HepG2 (cell line): ENCODE results near the gene FAM169A. TPM values are rescaled to one million over a fixed set of nuclear protein-coding genes. Genes with fewer than 3 reads are reported as not detected.
A peak's percentile ranks its signal among the peaks of the same experiment; 100 is the strongest.

ENCODE experiments used
- FOXA3 ChIP-seq: IDR thresholded peaks from 2 replicates; pipeline ENCODE4 v1.6.1; 2016; ENCODE audit warnings: missing genetic modification reagents, missing compliant biosample characterization
- FOXP1 ChIP-seq, 2 experiments: fragments of 450-650 bp in 1 of 2; IDR thresholded peaks; 2 replicates each; pipeline ENCODE4 v1.6.1; 2017 to 2018; ENCODE audit warnings: antibody characterized with exemption in 1 of 2
- HDAC2 ChIP-seq: sonication (generic); formaldehyde crosslinking; IDR thresholded peaks from 2 replicates; pipeline ENCODE4 v1.4.0; 2020; ENCODE audit warnings: missing genetic modification reagents
- HOXA5 ChIP-seq: sonication (generic); formaldehyde crosslinking; IDR thresholded peaks from 2 replicates; pipeline ENCODE4 v1.4.0; 2020; ENCODE audit warnings: missing genetic modification reagents
- KDM1A ChIP-seq: IDR thresholded peaks from 2 replicates; pipeline ENCODE4 v1.6.1; 2016; ENCODE audit warnings: missing compliant biosample characterization
- MTA1 ChIP-seq: sonication (generic); formaldehyde crosslinking; IDR thresholded peaks from 2 replicates; pipeline ENCODE4 v1.4.0; 2020; ENCODE audit warnings: missing genetic modification reagents, mild to moderate bottlenecking, borderline replicate concordance
- MTF1 ChIP-seq: sonication (generic); formaldehyde crosslinking; IDR thresholded peaks from 2 replicates; pipeline ENCODE4 v1.5.0; 2020; ENCODE audit warnings: missing genetic modification reagents
- MYC ChIP-seq: sonication (generic); formaldehyde crosslinking; IDR thresholded peaks from 2 replicates; pipeline ENCODE4 v1.9.0; 2021; ENCODE audit warnings: missing genetic modification reagents, borderline replicate concordance
- SP5 ChIP-seq: IDR thresholded peaks from 2 replicates; pipeline ENCODE4 v1.6.1; 2016; ENCODE audit warnings: low read depth, borderline replicate concordance
- THAP11 ChIP-seq: IDR thresholded peaks from 2 replicates; pipeline ENCODE4 v1.6.1; 2016; ENCODE audit warnings: missing biosample characterization, missing genetic modification reagents
- ZNF354B ChIP-seq: sonication (generic); formaldehyde crosslinking; IDR thresholded peaks from 2 replicates; pipeline ENCODE4 v1.8.0; 2022; ENCODE audit warnings: mild to moderate bottlenecking, missing genetic modification reagents
- ZNF382 ChIP-seq: sonication (generic); formaldehyde crosslinking; IDR thresholded peaks from 2 replicates; pipeline ENCODE4 v1.5.0; 2020; ENCODE audit warnings: missing genetic modification reagents, mild to moderate bottlenecking, borderline replicate concordance
- ZNF589 ChIP-seq: sonication (generic); formaldehyde crosslinking; conservative IDR thresholded peaks from 2 replicates; pipeline ENCODE4 v1.8.0; 2022; ENCODE audit warnings: mild to moderate bottlenecking, moderate library complexity, missing genetic modification reagents
- ZNF703 ChIP-seq: sonication (generic); formaldehyde crosslinking; IDR thresholded peaks from 2 replicates; pipeline ENCODE4 v1.5.1; 2020; ENCODE audit warnings: missing genetic modification reagents, mild to moderate bottlenecking, moderate library complexity, borderline replicate concordance
- ZSCAN20 ChIP-seq: sonication (generic); formaldehyde crosslinking; IDR thresholded peaks from 2 replicates; pipeline ENCODE4 v1.4.0; 2020; ENCODE audit warnings: missing genetic modification reagents, mild to moderate bottlenecking, borderline replicate concordance
- polyA plus RNA-seq, 8 experiments: library from polyadenylated mRNA; depleted of rRNA in 3 of 8; stranded (reverse) in 7 of 8; unstranded in 1 of 8; fragments of >200 nt; fragmentation: Illumina TruSeq in 4 of 8; extraction: Trizol in 4 of 8; gene quantifications; 2 replicates each; pipeline versions ENCODE4 v1.2.1 to v1.2.3, GENCODE V29; 2011 to 2016; ENCODE audit warnings: low read depth in 4 of 8, missing spikeins in 1 of 8, mixed read lengths in 1 of 8; ENCODE audit not compliant: insufficient read depth in 1 of 8
- total RNA-seq, 5 experiments: library from RNA; depleted of rRNA; stranded (reverse); fragments of >200 nt; fragmentation: Illumina TruSeq; extraction: Trizol; gene quantifications; 2 replicates each; pipeline ENCODE4 v1.2.3, GENCODE V29; 2016; ENCODE audit warnings: low read depth in 1 of 5
- TF ChIP-seq, protein P1 (sequence below), 2 experiments: IDR thresholded peaks; 2 replicates each; pipeline ENCODE4 v1.6.1; 2011 to 2012; ENCODE audit warnings: low read length in 2 of 2, borderline replicate concordance in 1 of 2, low read depth in 1 of 2, mild to moderate bottlenecking in 1 of 2, moderate library complexity in 1 of 2
- TF ChIP-seq, protein P2 (sequence below): IDR thresholded peaks from 2 replicates; pipeline ENCODE4 v1.6.1; 2012; ENCODE audit warnings: inconsistent platforms
- TF ChIP-seq, protein P3 (sequence below): sonication (generic); formaldehyde crosslinking; IDR thresholded peaks from one replicate; pipeline ENCODE4 v1.5.1; 2020; ENCODE audit warnings: mild to moderate bottlenecking, missing genetic modification reagents; ENCODE audit errors: not compliant biosample characterization

The FAM169A gene
- total and polyA plus RNA-seq, 2 of the 13 experiments (the other 11 are each of a cell fraction or from before 2014, with no cell fraction given): 21.1 to 110 TPM

DNA sequence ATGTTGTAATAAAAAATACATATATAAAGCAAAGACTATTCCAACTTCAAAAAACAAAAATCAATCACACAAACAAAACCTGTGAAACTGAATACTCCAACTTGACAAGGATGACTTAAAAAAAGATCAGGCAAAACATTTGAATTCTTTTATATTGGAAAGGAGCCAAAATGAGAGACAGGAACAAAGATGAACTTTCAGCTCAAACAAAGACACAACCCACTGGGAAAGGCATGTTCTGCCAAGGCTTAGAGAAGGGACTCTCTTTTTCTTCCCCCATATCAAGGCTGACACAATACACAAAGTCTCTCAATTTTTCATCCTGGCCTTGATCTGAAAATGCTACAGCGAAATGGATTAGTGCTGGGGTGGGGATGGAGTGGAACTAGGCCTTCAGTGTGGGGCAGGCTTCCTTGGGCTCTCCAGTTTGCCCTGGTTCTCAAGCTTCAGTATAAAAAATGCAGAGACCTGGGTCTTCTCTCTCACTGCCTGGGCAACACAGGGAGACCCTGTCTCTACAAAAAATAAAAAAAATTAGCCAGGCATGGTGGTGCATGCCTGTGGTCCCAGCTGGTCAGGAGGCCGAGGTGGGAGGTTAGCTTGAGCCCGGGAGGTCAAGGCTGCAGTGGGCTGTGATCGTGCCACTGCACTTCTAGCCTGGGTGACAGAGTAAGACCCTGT, 11.6 kb upstream of the FAM169A start (continued):
- TF ChIP-seq HOXA5 (CRISPR knock-in tag) (no peak), FOXP1 (IDR thresholded peaks at IDR 0.05) (no peak), FOXP1 (CRISPR knock-in tag; IDR thresholded peaks at IDR 0.05) (peak; percentile 16; the same call in 1 of the 2 replicates), MTF1 (CRISPR knock-in tag) (no peak), ZNF703 (CRISPR knock-in tag) (no peak), MYC (CRISPR knock-in tag) (no peak), ZNF589 (CRISPR knock-in tag) (no peak), ZSCAN20 (no peak), SP5 (CRISPR knock-in tag) (no peak), MTA1 (CRISPR knock-in tag) (no peak), ZNF354B (CRISPR knock-in tag) (no peak), ZNF382 (CRISPR knock-in tag) (no peak), THAP11 (0 out of 2 replicates have a peak, but pooled peaks have one; percentile 17), KDM1A (CRISPR knock-in tag) (0 out of 2 replicates have a peak, but pooled peaks have one; percentile 13), HDAC2 (CRISPR knock-in tag) (peak; percentile 56; the same call in 1 of the 2 replicates), FOXA3 (CRISPR knock-in tag) (peak; percentile 75)
- TF ChIP-seq, protein P1, sequence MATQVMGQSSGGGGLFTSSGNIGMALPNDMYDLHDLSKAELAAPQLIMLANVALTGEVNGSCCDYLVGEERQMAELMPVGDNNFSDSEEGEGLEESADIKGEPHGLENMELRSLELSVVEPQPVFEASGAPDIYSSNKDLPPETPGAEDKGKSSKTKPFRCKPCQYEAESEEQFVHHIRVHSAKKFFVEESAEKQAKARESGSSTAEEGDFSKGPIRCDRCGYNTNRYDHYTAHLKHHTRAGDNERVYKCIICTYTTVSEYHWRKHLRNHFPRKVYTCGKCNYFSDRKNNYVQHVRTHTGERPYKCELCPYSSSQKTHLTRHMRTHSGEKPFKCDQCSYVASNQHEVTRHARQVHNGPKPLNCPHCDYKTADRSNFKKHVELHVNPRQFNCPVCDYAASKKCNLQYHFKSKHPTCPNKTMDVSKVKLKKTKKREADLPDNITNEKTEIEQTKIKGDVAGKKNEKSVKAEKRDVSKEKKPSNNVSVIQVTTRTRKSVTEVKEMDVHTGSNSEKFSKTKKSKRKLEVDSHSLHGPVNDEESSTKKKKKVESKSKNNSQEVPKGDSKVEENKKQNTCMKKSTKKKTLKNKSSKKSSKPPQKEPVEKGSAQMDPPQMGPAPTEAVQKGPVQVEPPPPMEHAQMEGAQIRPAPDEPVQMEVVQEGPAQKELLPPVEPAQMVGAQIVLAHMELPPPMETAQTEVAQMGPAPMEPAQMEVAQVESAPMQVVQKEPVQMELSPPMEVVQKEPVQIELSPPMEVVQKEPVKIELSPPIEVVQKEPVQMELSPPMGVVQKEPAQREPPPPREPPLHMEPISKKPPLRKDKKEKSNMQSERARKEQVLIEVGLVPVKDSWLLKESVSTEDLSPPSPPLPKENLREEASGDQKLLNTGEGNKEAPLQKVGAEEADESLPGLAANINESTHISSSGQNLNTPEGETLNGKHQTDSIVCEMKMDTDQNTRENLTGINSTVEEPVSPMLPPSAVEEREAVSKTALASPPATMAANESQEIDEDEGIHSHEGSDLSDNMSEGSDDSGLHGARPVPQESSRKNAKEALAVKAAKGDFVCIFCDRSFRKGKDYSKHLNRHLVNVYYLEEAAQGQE (IDR thresholded peaks at IDR 0.05; ENCODE audit: borderline replicate concordance in 1 of 2, low read depth in 1 of 2, low read length in 2 of 2): no peak
- TF ChIP-seq, protein P2, sequence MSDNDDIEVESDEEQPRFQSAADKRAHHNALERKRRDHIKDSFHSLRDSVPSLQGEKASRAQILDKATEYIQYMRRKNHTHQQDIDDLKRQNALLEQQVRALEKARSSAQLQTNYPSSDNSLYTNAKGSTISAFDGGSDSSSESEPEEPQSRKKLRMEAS: no peak; the same call in 1 of the 2 replicates
- TF ChIP-seq, protein P3, sequence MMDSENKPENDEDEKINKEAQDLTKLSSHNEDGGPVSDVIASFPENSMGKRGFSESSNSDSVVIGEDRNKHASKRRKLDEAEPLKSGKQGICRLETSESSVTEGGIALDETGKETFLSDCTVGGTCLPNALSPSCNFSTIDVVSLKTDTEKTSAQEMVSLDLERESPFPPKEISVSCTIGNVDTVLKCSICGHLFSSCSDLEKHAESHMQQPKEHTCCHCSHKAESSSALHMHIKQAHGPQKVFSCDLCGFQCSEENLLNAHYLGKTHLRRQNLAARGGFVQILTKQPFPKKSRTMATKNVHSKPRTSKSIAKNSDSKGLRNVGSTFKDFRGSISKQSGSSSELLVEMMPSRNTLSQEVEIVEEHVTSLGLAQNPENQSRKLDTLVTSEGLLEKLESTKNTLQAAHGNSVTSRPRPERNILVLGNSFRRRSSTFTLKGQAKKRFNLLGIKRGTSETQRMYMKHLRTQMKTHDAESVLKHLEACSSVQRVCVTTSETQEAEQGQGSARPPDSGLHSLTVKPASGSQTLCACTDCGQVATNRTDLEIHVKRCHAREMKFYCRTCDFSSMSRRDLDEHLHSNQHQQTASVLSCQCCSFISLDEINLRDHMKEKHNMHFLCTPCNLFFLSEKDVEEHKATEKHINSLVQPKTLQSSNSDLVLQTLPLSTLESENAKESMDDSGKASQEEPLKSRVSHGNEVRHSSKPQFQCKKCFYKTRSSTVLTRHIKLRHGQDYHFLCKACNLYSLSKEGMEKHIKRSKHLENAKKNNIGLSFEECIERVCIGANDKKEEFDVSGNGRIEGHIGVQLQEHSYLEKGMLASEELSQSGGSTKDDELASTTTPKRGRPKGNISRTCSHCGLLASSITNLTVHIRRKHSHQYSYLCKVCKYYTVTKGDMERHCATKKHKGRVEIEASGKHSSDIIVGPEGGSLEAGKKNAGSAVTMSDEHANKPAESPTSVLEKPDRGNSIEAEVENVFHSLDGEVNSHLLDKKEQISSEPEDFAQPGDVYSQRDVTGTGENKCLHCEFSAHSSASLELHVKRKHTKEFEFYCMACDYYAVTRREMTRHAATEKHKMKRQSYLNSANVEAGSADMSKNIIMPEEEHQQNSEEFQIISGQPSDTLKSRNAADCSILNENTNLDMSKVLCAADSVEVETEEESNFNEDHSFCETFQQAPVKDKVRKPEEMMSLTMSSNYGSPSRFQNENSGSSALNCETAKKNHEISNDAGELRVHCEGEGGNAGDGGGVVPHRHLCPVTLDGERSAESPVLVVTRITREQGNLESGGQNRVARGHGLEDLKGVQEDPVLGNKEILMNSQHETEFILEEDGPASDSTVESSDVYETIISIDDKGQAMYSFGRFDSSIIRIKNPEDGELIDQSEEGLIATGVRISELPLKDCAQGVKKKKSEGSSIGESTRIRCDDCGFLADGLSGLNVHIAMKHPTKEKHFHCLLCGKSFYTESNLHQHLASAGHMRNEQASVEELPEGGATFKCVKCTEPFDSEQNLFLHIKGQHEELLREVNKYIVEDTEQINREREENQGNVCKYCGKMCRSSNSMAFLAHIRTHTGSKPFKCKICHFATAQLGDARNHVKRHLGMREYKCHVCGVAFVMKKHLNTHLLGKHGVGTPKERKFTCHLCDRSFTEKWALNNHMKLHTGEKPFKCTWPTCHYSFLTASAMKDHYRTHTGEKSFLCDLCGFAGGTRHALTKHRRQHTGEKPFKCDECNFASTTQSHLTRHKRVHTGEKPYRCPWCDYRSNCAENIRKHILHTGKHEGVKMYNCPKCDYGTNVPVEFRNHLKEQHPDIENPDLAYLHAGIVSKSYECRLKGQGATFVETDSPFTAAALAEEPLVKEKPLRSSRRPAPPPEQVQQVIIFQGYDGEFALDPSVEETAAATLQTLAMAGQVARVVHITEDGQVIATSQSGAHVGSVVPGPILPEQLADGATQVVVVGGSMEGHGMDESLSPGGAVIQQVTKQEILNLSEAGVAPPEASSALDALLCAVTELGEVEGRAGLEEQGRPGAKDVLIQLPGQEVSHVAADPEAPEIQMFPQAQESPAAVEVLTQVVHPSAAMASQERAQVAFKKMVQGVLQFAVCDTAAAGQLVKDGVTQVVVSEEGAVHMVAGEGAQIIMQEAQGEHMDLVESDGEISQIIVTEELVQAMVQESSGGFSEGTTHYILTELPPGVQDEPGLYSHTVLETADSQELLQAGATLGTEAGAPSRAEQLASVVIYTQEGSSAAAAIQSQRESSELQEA: no peak
